ENCODE measurements around the gene TMEM60. TPM values are rescaled to one million over a fixed set of nuclear protein-coding genes. Genes with fewer than 3 reads are reported as not detected.
A peak's percentile ranks its signal among the peaks of the same experiment; 100 is the strongest.

The TMEM60 gene
- total and polyA plus RNA-seq, 2 of the 13 experiments (the other 11 are each of a cell fraction or from before 2014, with no cell fraction given): 25.6 to 27.7 TPM

GRCh38 chr7:77747178-77747577, 51.1 kb downstream of the TMEM60 start (continued):
- TF ChIP-seq USF2 (IDR thresholded peaks at IDR 0.05; ENCODE audit: low read depth, low read length): no peak
- TF ChIP-seq USF2 (CRISPR knock-in tag; IDR thresholded peaks at IDR 0.05; ENCODE audit: borderline replicate concordance): no peak
- no peak for TF ChIP-seq ZNF431 (CRISPR knock-in tag; IDR thresholded peaks at IDR 0.05; ENCODE audit: borderline replicate concordance, low read depth)
- no peak for TF ChIP-seq ZBTB42 (CRISPR knock-in tag; IDR thresholded peaks at IDR 0.05)
- TF ChIP-seq ZBED4 (CRISPR knock-in tag; IDR thresholded peaks at IDR 0.05; ENCODE audit: borderline replicate concordance): no peak
- TF ChIP-seq ZNF44 (CRISPR knock-in tag; IDR thresholded peaks at IDR 0.05): no peak
- TF ChIP-seq IKZF4 (CRISPR knock-in tag; IDR thresholded peaks at IDR 0.05; ENCODE audit: borderline replicate concordance, low read depth, not compliant biosample characterization): no peak
- TF ChIP-seq GLI4 (CRISPR knock-in tag; IDR thresholded peaks at IDR 0.05; ENCODE audit: borderline replicate concordance): no peak
- no peak for TF ChIP-seq ZNF780A (CRISPR knock-in tag; IDR thresholded peaks at IDR 0.05)
- TF ChIP-seq RXRB (CRISPR knock-in tag; IDR thresholded peaks at IDR 0.05; ENCODE audit: borderline replicate concordance): no peak
- TF ChIP-seq FOXJ3 (CRISPR knock-in tag; IDR thresholded peaks at IDR 0.05; ENCODE audit: borderline replicate concordance): no peak
- TF ChIP-seq ZNF124 (CRISPR knock-in tag; IDR thresholded peaks at IDR 0.05): no peak
- TF ChIP-seq, protein P1, sequence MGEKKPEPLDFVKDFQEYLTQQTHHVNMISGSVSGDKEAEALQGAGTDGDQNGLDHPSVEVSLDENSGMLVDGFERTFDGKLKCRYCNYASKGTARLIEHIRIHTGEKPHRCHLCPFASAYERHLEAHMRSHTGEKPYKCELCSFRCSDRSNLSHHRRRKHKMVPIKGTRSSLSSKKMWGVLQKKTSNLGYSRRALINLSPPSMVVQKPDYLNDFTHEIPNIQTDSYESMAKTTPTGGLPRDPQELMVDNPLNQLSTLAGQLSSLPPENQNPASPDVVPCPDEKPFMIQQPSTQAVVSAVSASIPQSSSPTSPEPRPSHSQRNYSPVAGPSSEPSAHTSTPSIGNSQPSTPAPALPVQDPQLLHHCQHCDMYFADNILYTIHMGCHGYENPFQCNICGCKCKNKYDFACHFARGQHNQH (CRISPR knock-in tag; IDR thresholded peaks at IDR 0.05): no peak
- TF ChIP-seq SOX5 (CRISPR knock-in tag; IDR thresholded peaks at IDR 0.05; ENCODE audit: borderline replicate concordance): peak; percentile 70; the same call in 1 of the 2 replicates
- no peak for TF ChIP-seq RFX5 (IDR thresholded peaks at IDR 0.05; ENCODE audit: low read depth, low read length)
- no peak for TF ChIP-seq SMARCC2 (IDR thresholded peaks at IDR 0.05)
- TF ChIP-seq, protein P2, sequence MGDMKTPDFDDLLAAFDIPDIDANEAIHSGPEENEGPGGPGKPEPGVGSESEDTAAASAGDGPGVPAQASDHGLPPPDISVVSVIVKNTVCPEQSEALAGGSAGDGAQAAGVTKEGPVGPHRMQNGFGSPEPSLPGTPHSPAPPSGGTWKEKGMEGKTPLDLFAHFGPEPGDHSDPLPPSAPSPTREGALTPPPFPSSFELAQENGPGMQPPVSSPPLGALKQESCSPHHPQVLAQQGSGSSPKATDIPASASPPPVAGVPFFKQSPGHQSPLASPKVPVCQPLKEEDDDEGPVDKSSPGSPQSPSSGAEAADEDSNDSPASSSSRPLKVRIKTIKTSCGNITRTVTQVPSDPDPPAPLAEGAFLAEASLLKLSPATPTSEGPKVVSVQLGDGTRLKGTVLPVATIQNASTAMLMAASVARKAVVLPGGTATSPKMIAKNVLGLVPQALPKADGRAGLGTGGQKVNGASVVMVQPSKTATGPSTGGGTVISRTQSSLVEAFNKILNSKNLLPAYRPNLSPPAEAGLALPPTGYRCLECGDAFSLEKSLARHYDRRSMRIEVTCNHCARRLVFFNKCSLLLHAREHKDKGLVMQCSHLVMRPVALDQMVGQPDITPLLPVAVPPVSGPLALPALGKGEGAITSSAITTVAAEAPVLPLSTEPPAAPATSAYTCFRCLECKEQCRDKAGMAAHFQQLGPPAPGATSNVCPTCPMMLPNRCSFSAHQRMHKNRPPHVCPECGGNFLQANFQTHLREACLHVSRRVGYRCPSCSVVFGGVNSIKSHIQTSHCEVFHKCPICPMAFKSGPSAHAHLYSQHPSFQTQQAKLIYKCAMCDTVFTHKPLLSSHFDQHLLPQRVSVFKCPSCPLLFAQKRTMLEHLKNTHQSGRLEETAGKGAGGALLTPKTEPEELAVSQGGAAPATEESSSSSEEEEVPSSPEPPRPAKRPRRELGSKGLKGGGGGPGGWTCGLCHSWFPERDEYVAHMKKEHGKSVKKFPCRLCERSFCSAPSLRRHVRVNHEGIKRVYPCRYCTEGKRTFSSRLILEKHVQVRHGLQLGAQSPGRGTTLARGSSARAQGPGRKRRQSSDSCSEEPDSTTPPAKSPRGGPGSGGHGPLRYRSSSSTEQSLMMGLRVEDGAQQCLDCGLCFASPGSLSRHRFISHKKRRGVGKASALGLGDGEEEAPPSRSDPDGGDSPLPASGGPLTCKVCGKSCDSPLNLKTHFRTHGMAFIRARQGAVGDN (CRISPR knock-in tag; IDR thresholded peaks at IDR 0.05): peak; percentile 55
- TF ChIP-seq NR2C2 (CRISPR knock-in tag; IDR thresholded peaks at IDR 0.05; ENCODE audit: borderline replicate concordance): no peak
- no peak for TF ChIP-seq SOX6 (IDR thresholded peaks at IDR 0.05)
- TF ChIP-seq SOX6 (CRISPR knock-in tag; IDR thresholded peaks at IDR 0.05): peak; percentile 80

All from HepG2 (cell line).